Fibroblast of skin of left biceps (primary cell): ENCODE data around the gene SLC24A3.

ENCODE experiments used
- DNase-seq, 2 experiments: peaks; one replicate each; pipeline ENCODE4 v3.0.0-alpha.2; 2013; ENCODE audit warnings: low read depth in 2 of 2

Gene SLC24A3

GRCh38 chr20:19384940-19385339, 172.5 kb downstream of the SLC24A3 start:
- no peak for DNase-seq

GRCh38 chr20:19387251-19387650, 174.8 kb downstream of the SLC24A3 start:
- DNase-seq = no peak

DNA sequence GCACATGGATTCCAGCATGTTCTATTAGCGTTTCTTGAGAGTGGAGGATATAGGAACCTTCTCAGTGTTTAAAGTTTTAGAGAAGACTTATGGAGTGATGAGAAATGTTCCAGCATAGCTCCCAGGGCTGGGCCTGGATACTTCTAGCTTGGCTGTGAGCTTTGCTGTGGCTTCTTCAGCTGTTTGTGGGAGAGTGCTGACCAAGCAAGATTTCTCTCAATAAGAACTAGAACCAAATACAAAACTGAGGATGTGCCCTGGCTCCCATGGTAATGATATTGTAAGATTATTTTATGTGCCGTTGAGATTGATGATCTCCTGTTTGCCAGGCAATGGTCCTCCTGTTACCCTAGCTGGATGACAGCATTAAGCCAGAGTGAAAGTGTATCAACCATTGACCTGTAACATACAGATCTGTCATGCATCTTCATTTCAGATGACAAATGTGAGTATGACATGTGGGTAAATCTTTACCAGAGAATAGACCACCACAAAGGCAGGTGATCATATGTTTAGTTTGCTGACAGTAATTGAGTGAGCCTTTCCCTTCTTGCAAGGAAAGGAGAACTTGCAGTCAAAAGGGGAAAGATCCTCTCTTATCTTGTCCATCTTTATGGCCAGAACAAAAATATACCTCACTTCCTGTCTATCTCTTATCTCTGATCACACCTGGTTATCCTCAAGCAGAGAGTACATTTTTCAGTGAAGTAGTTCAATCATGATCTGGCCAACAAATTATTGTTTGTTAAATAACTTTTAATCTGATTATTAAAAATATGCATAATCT, 180.1 kb downstream of the SLC24A3 start:
- no peak for DNase-seq

DNA sequence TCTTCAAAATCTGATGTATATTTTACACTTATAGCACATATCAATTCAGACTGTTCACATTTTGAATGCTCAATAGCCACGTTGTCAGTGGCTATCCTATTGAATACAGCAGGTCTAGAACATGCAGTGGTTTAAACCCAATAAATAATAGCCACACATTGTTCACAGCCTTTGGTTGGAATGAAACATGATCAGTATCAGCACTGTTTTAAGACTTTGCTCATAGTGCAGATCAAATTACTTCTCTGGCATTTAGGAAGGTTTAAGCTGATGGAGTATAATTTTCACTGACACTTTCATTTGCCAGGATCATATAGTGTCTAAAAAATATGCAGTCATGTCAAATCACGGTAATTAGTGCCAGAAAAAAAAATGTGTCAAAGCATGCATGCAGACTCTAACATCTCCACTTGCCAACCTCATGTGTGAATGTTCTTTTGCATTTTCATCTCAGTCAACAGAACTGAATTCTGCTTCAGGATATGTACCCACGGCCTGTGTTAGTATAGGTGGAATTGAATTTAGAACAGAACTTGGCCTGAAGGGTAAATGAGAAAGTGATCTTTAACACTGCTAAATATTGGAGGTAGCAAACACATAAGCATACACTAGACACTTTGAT, 184.1 kb downstream of the SLC24A3 start:
- no peak for DNase-seq

GRCh38 chr20:19397226-19397625, 184.8 kb downstream of the SLC24A3 start:
- DNase-seq = no peak

DNA sequence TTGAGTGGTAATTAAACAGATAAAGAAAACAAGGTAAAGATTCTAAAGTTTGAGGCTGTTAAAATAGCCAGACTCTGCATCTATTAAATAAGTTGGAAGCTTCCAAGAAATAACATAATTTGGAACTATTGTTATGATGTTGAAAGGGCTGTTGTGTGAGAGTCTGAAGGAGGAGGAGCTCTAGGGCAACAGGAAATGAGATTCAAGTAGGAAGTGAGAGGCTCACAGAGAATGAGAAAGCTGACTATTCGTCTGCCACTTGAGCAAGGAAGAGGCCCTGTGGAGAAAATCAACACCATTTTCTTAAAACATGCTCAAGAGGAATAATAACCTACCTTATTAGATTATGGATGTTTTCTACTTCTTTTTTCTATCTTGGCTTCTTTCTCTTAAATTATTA, 185.2 kb downstream of the SLC24A3 start:
- no peak for DNase-seq

DNA sequence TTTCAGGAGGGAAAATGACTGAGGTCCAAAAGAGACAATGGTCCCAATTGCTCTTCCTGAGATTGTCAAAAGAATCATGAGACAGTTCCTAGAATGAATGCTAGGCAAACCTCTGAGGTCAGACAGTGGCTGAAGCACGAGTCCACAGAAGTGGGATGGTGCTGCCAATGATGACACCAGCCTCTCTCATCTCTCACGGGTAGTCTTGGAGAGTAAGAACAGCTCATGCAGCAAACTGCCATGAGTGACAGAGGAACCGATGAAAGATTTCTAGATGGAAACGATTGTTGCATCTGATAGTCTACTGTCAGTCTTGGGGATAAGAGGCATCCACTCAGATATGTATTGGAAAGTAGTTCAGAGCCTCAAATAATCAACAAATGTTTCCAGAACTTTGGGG, 188.7 kb downstream of the SLC24A3 start:
- no peak for DNase-seq

GRCh38 chr20:19403549-19403948, 191.1 kb downstream of the SLC24A3 start:
- no peak for DNase-seq

GRCh38 chr20:19404826-19405225, 192.4 kb downstream of the SLC24A3 start:
- DNase-seq = no peak

DNA sequence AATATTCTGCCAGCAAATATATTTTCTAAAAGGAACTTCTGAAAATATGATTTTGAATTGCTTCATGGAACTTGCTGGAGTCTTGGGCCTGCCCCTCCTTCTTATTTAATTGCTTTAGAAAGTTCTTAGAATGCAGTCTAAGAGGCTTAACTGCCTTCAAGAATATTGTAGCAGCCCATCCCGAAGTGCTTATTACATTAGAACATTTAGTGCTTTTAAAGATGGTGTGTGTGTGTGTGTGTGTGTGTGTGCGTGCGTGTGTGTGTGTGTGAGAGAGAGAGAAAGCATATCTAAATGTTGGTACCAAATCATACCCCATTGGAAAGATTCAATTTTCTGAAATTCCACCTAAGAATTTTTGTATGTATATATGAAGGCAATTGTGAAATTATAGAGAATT, 193.5 kb downstream of the SLC24A3 start:
- no peak for DNase-seq

- DNase-seq = no peak
Observed at GRCh38 chr20:19406381-19406780, 193.9 kb downstream of the SLC24A3 start.

GRCh38 chr20:19407196-19407595, 194.8 kb downstream of the SLC24A3 start:
- DNase-seq = no peak

- no peak for DNase-seq
Observed at GRCh38 chr20:19407736-19408135, 195.3 kb downstream of the SLC24A3 start.

- DNase-seq = no peak
Observed at GRCh38 chr20:19408971-19409370, 196.5 kb downstream of the SLC24A3 start.

DNA sequence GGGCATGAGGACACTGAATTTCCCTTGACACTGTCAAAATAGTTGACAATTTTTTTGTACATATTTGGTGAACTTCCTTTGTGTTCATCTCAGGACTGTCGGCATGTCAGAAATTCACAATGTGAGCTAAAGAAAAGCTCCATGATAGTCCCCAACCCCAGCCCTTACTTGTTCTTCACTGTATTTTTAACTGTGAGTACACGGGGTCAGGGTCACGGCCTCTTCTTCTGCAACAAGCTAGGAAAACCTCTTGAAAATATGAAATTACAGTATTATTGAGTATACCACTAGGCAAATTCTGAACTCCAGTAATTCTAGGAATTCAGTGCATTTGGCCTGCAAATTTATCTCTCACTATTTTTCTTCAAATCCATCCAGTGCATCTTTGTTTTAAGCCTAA, 199.4 kb downstream of the SLC24A3 start:
- DNase-seq = no peak

GRCh38 chr20:19412254-19412653, 199.8 kb downstream of the SLC24A3 start:
- DNase-seq = no peak

- no peak for DNase-seq
Observed at GRCh38 chr20:19414600-19414999, 202.2 kb downstream of the SLC24A3 start.

GRCh38 chr20:19415786-19416185, 203.3 kb downstream of the SLC24A3 start:
- DNase-seq = no peak

DNA sequence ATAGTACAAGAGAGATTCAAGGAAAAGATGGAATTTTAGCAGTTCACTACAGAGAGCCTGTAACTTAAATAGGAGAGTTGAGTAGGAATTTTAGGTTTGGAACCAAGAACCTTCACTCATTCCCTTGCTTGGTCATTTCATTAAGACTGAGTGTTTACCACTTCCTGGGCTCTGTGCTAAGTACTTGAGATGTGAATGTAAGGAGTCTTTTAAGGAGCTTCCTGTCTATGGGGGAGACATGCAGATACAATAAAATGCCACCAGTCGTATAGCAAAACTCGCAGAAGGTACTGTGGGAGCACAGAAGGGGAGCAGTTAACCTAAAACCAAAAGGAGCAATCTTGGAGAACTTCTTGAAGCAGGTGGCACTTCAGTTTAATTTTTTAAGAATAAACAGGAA, 204.2 kb downstream of the SLC24A3 start:
- DNase-seq = no peak

DNA sequence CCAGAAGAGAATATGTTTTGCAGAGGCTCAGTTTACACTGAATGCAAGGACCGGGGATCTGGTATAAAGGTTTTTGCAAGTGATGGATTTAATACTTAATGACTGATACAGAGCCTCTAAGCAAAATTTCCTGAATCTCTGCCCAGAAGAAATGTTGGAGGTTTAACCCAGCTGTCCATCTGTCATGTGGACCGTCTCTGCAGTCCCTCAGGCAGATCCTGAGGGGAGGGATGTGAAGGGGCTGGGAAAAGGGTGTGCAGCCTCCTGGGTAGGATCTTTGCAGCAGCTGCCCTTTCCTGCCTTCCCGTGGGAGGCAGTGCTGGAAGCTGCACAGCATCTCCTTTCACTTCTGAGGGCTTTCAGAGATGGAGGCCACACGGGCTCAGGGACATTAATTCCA, 207.0 kb downstream of the SLC24A3 start:
- DNase-seq = no peak

DNA sequence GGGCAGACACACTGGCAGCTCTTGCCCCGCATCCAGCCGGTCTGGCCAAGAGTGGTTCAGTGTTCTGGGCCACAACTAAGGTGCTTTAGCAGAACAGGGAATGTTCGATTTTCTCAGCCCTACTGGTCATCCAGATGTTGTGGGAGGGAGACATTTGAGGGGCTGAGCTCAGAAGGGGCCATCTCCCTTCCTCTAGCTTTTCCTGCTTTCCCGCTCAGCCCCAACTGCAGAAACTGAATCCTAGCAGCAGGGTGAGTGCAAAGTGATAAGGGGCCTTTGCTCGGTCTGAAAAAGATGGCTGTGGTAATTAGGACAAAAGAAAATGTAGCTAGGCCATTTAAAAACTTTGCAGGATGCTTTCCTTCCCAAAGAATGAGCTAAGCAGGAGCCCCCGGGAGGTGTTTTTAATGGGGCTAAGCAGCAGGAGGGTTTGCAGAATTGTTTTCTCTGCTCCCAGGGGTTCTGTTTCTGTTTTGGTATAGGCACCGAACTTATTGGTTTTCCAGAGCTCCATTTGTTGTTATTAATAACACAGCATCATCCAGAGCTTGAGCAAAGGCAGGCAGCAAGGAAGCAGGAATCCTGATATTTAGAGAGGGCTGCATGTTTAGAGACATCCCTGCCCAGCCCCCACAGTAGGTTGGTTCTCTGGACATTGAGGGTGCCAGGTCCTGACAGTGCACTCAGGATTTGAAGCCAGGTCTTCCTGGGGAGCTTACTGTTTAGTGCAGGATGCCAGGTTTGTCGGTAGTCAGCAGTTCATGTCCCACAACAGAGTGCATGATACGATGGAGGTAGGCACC, 210.9 kb downstream of the SLC24A3 start:
- DNase-seq = no peak

DNA sequence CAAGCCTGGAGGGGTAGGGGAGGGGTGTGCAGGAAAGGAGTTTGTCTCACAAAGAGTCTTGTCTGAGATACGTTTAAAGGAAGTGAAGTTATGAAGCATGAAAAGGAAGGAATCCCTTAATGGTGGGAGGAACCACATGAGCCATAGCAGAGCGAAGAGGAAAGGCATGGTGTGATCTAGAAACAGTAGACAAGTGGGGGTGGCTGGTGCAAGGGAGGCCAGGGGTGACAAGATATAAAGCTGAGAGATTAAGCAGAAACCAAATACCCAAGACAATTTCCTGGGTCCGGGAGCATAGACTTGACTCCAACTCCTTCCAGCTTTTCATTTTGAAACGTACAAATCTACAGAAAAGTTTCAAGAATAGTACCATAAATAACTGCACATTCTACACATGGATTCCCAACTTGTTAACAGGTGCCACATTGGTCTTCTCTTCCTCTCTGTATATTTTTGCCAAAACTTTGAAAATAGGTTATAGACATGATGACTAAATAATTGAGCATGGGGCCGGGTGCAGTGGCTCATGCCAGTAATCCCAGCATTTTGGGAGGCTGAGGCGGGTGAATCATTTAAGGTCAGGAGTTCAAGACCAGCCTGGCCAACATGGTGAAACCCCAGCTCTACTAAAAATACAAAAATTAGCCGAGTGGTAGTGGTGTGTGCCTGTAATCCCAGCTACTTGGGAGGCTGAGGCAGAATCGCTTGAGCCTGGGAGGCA, 211.6 kb downstream of the SLC24A3 start:
- no peak for DNase-seq
